Pulmonary artery endothelial cell (primary cell): ENCODE results near the gene EPG5. TPM values are rescaled to one million over a fixed set of nuclear protein-coding genes. Genes with fewer than 3 reads are reported as not detected.
A peak's percentile ranks its signal among the peaks of the same experiment; 100 is the strongest.
"Not testable (repeated sequence)": the region's sequence is repeated elsewhere in the genome, so short reads cannot be mapped to it uniquely, and the experiment has no call there.

Experiments
- DNase-seq: peaks from one replicate; pipeline ENCODE4 v3.0.0-alpha.2; 2011; ENCODE audit warnings: low read depth, low spot score
- total RNA-seq: library from RNA; depleted of rRNA; stranded (reverse); fragments of >200 nt; gene quantifications from 2 replicates; pipeline ENCODE4 v1.2.3, GENCODE V29; 2014

Gene EPG5
- total RNA-seq, 1 donor from 2014 or later = 11.5 TPM

DNA sequence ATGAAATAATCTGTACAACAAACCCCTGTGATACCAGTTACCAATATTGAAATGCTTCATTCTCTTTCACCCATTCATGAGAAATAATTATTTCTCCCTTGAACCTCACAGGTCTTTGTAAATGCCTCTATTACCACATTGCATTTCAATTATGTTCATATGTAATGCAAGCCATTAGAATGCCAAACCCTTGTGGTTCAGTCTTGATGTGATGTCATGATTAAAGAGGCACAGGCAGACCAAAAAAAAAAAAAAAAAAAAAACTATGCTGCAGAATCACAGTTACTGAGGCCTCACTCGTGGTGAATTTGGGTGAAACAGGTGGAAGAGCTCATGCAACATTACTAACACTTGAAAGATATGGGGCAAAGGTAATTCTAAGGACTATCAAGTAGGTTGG lies 9.4 kb upstream of the EPG5 start:
- no peak for DNase-seq

DNA sequence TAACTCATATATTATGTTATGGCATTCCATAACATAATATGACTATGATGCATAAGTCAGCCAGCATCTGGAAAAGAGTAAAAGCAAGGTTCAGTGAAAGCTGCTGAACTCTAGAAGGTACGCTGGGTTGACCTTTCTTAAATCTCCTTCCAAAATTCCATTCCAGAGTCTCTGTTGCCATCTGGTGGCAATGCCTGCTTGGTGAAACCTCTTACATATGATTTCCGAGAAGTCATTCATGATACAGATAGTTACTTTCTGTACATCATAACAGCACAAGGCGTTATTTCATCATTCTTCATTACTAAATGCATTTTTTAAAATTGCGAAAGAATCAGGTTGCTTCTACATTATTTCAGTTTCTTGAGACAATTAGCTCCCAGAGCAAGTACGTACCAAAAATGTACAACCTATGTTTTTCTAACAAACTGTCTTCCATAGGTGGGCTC lies 7.0 kb upstream of the EPG5 start:
- DNase-seq = peak; percentile 26

DNA sequence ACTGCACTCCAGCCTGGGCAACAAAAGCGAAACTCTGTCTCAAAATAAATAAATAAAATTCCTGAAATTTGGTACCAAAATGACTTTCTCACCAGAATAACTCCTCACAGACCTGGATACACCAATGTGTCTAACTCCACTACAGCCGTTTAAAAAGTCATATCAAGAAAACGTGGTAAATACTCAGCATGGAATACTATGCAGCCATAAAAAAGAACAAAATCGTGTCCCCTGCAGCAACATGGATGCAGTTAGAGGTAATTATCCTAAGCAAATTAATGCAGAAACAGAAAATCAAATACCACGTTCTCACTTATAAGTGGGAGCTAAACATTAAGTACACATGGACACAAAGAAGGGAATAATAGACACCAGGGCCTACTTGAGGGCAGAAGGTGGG lies 2.2 kb downstream of the EPG5 start:
- not testable (repeated sequence) for DNase-seq

DNA sequence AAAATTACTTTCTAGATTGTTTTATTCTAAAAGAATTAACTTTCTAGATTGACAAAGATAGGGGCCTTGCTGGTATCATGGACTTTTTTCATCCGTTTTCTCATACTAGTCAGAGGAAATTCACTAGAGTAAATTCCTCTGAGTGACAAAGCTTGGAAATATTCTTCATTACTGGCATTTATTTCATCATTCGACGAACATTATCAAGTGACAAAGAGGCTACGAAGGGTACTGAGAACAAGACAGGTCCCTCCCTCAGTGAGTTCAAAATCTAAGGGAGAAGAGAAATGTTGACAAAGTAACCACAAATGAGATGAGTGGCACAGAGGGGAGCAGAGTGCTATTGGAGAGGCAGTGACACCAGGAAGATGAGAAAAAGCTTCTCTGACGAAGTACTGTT lies 4.3 kb downstream of the EPG5 start:
- no peak for DNase-seq

DNA sequence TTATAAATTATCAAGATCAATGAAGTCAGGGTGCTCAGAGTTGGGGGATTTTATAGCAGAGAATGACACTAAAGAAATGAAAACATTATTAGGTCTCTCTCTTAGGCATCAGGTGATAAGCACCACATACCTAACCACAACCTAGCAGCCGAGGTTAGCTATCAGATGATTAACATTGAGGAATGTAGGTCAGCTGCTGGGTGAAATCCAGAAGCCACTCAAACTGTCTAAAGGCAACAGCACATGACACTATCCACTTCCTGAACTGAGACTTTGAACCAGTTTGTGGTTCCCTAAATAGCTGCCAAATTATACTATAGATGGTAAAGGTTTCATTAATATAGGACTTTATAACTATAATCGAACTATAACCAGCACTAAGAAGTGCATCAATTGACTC lies 4.7 kb downstream of the EPG5 start:
- DNase-seq = no peak

DNA sequence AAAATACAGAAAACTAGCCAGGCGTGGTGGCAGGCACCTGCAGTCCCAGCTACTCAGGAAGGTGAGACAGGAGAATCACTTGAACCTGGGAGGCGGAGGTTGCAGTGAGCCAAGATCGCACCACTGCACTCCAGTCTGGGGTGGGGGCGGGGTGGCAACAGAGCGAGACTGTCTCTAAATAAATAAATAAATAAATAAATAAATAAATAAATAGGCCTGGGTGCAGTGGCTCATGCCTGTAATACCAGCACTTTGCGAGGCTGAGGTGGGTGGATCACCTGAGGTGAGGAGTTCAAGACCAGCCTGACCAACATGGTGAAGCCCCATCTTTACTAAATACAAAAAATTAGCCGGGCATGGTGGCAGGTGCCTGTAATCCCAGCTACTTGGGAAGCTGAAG lies 7.6 kb downstream of the EPG5 start:
- not testable (repeated sequence) for DNase-seq

DNA sequence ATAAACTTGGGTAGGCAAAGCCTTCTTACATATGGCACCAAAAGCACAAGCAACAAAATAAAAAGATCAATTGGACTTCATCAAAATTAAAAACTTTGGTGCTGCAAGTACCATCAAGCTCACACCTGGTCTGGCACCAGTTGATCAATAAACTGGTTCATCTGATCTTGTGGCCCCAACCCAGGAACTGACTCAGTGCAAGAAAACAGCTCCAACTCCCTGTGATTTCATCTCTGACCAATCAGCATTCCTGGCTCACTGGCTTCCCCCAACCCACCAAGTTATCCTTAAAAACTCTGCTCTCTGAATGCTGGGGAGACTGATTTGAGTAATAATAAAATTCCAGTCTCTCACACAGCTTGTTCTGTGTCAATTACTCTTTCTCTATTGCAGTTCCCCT lies 8.4 kb downstream of the EPG5 start:
- no peak for DNase-seq

DNA sequence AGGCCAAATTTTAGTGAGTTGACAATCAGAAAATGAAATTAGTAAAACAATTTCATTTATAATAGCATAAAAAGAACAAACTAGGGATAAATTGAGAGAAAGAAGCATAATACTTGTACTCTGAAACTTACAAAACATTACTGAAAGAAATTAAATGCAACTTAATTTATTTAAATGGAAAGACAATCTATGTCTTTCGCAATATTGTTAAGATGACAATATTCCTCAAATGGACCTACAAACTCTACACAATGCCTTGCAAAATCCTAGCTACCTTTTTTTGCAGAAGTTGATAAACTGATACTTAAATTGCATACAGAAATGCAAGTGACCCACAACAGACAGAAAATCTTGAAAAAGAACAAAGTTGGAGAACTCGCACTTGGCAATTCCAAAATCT lies 9.1 kb downstream of the EPG5 start:
- DNase-seq = no peak

DNA sequence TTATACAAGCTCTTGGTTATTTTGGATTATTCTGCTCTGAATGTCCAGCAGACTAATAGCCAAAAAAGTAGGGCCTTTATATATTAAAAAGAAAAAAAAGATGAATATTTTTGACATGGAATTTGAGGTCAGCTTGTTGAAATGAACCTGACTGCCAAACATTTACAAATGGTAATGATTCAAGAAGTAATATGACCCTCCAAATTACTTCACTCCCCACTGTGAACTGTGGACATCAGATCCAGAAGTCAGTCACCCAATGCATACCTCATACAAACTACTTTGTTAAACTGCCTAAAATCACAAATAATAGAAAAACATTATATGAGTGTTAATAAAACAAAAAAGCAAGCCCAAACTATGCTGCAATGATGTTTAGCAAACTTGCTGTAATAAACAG lies 10.0 kb downstream of the EPG5 start:
- no peak for DNase-seq

DNA sequence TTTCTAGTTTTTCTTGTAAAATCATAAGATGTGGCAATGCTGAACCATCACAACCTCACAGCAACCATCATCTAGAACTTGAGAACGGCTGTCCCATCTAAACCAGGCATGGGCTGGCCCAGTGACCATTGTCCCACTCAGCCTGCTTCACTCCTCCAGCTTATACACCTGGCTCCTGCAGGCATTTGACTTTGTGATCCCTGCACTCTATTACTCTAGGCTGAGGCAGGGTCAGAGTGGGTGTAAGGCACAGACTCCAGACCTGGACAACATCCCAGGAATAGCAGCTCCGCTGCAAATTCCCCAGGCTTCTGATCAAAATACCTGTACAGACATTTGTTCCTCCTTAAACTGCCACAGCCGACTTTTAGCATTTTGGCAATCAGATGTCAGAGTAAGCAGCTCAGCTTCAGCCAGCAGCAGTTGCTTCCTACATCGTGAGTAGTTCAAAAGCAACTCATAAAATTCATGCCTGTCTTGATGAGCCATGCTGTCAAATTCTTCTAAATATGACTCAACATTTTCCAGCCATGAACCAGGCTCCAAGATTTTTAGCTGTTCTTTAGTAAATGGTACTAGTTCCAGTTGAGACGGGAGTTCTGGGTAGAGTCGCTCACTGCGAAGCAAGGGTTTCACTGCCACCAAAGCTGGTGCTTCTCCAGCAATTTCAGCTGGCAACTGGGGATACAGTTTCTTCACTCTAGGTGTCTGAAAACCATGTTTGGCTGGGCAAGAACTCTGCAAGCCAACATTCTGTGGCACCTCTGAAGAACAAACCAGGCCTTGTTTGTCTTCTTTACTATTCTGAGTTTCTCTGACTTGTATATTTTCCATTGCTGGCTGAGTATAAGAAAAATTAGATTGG lies 12.8 kb downstream of the EPG5 start:
- no peak for DNase-seq

DNA sequence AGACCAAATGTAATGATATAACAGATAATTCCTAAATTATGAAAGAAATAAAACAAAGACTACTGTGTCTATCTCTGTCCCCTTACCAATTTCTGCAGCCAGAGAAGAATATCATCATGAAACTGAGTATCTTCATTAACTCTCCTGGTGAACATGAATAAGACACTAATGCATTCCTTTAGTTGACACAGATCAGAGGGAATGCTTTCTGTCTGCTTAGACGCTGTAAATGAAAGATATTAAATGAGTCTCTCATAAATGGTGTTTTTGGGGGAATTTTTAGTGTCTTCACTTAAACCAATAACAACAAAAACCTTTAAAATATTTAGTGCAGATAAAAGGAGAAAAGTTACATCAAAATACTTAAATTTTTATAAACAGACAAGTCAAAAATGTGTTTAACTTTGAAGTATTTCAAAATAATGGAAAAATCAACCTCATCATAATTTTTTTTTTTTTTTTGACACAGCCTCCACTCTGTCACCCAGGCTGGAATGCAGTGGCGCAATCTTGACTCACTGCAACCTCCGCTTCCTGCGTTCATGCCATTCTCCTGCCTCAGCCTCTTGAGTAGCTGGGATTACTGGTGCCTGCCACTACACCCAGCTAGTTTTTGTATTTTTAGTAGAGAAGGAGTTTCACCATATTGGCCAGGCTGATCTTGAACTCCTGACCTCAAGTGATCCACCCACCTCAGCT lies 16.0 kb downstream of the EPG5 start:
- peak; percentile 24 for DNase-seq

DNA sequence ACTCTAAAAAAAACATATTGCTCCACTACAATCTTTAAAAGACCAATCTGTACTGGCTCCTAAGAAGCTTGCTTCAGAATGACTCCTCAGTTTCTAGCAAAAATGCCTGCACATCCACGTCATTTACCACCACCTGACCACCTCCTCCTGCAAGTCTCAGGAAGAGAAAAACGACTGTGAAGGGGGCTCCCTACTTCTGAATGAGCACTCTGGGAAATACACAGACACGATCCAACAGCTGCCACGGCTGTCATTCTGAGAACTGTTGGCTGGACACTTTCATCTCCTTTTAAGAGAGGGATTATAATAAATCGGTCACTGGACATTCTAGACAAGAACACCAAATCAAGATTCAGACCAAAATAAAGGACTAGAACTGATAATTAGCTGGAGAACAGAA lies 21.5 kb downstream of the EPG5 start:
- DNase-seq = no peak

DNA sequence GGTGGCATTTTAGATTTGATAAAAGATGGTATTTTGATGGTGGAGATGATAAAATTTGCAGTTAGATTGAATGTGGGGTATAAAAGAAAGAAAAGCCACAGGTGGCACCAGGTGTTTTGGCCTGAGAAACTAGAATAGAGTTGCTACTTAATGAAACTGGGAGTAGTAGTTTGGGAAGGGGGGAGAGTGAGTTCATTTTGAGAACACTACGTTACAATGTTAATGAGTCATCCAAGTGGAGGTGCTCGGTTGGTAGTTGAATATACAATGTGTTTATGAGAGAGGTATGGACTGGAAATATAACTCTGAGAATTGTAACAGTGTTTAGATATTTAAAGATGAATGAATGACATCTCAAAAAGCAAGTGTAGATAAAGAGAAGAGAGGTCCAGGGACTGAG lies 26.4 kb downstream of the EPG5 start:
- DNase-seq = no peak

DNA sequence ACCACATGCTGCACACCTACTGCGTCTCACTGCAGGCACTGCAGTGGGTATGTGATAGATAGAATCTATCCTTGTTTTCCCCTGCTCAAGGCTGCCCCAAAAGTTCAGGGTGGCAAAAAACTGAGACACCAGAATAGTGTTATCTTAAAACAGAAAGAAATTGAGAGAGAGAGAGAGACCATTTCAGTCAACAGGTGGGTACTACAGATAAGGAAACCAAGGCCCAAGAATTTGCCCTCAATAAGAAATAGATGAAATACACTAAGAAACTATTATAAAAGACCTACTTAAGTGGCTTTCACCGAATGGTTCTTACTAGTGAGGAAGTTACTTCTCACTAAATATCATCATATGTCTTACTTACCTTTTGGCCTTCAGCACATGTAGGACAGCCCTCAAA lies 27.9 kb downstream of the EPG5 start:
- no peak for DNase-seq

DNA sequence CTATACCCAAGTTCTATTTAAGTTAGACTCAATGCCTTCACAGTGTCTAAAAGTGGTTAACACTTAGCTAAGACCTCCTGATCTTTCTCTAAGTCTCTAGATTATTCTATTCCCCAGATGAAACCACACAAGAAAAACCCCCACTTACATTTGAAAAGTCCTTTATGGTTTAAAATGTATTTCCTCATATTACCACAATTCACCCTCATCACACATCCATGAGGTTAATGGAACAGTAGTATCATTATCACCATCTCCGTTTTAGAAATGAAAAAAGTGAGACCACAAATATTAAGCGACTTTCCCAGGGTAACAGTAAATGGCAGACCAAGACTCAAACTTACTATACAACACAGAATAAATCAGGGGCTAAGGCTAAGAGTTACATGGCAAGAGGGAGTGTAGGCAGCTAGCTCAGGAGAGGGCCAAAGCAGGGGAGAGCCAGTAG lies 28.6 kb downstream of the EPG5 start:
- DNase-seq = no peak

DNA sequence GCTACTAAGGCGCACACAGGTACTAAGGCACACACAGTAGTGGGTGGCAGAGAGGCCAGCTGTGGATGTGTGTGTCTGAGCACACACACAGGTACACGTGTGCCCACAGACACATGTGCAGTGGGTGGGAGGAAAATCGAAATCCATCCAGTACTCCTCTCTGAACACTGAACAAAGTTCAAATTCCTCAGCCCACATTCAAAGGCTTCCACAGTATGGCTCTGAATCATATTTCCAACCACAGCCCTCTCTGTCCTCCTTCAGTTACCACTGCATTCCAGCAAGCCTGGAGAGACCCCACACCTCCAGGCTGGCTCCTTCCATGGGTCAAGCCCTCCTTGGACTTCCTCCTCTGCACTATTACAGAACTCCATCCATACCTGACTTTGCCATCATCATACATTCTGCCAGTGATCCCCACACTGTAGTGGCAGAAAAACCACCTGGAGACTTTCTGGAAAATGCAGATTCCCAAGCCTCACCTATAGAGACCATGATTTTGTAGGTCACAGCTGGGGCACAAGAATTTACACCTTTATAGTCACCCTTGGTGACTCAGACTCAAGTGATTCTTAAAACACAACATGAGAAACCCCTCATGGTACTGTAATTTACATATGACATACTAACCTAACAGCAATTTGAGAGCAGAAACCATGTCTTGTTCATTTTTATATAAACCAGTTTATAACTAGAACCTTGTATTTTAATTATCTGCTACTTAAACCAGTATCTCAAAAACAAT lies 31.4 kb downstream of the EPG5 start:
- DNase-seq = no peak

DNA sequence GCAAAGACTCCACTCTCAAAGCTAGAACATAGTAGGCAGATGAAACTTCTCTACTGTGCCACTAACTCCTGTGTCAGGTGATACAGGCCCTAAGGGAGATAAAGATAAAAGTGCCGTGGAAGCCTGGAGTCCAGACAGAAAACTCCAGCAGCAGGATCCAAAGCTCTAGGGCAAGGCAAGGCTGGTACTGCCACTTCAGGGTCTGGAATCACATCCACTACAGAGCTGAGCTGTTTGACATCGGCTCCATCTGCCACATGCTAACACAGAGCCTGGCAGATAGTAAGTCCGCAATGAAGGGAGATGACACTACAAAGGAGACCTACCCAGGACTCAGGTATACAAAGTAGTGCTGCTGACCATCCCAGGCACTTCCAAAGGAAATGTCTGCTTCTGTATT lies 34.4 kb downstream of the EPG5 start:
- no peak for DNase-seq

DNA sequence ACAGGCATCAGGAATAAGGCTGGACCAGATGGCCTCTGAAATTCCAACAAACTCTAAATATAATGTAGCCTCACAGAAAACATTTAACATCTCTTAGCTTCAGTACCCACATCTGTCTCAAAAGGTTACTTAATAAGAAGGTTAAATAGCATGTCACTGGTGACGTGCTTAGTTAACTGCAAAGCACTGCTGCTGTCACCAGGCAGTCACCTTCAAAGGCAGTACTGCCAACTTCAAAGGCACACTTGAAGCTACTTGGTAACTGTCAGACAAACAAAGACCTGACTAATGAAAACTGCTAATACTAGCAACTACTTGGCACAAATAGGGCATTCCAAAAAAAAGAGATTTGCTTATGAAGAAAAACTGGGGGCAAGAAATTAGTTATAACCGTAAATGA lies 36.2 kb downstream of the EPG5 start:
- DNase-seq = no peak

DNA sequence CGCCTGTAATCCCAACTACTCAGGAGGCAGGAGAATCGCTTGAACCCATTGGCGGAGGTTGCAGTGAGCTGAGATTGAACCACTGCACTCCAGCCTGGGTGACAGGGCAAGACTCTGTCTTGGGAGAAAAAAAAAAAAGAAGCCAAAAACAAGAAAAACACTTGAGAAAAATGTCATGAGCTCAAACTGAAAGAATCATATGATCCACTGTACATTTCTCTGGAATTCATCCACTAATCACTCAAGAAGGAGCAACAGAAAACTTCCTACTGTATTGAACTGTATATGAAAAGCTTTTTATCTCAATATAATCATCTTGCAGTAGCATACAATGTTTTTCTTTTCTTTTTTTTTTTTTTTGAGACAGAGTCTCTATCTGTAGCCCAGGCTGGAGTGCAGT lies 40.4 kb downstream of the EPG5 start:
- no peak for DNase-seq

DNA sequence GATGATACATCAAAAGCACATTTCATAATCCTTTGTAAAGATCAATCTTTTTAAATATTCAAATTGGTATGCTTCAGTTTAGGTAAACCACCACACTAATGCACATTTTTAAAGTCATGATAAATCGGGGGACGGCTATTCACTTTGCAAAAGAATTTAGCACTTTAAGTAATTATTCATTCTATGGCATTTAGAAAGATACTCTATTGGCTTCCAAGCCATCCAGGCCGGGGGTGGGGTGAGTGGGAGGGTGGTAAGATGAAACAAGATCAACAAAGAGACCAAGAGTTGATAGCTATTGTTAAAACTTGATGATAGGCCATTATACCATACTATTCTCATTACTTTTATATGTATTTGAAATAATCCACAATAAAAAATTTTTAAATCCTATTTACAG lies 41.0 kb downstream of the EPG5 start:
- DNase-seq = no peak

DNA sequence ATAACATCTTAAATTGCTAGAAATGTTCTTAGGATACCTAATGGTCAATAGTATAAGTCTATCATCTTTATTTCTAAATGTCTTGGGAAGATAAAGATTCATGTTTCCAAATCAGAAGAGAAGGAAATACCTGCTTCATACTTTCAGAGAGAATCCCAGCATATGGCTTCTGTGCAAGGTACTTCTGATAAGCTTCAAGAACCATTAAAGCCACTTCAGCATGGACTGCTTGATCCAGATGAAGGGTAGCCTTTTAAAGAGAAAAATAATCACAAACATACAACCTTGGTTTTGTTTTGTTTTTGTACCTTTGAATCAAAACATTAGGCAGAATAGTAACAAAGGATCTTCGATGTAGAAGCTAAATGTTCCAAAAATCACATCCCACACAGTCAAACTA lies 44.0 kb downstream of the EPG5 start:
- DNase-seq = no peak

DNA sequence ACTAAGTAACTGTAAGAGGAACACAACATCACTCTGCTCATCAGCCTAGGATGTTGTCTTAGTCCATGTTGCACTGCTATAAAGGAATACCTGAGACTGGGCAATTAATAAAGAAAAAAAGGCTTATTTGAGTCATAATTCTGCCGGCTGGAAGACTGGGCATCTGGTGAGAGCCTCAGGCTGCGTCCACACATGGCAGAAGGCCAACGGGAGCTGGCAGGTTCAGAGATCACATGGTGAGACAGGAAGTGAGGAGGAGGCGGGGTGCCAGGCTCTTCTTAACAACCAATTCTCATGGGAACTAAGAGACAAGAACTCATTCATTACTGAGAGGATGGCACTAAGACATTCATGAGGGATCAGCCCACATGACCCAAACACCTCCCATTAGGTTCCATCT lies 46.8 kb downstream of the EPG5 start:
- peak; percentile 70 for DNase-seq
